HepG2 (cell line): ENCODE results near the gene LCAT. TPM values are rescaled to one million over a fixed set of nuclear protein-coding genes. Genes with fewer than 3 reads are reported as not detected.
A peak's percentile ranks its signal among the peaks of the same experiment; 100 is the strongest.

Source experiments
- ATM ChIP-seq: fragments of 450-650 bp; IDR thresholded peaks from 2 replicates; pipeline ENCODE4 v1.7.1; 2017; ENCODE audit warnings: mild to moderate bottlenecking, borderline replicate concordance
- EED ChIP-seq: sonication (generic); formaldehyde crosslinking; IDR thresholded peaks from 2 replicates; pipeline ENCODE4 v1.5.0; 2020; ENCODE audit warnings: mild to moderate bottlenecking, missing genetic modification reagents
- IRF1 ChIP-seq: sonication (generic); formaldehyde crosslinking; IDR thresholded peaks from 2 replicates; pipeline ENCODE4 v1.4.0; 2020; ENCODE audit warnings: low read depth, mild to moderate bottlenecking, missing genetic modification reagents
- KAT7 ChIP-seq: IDR thresholded peaks from 2 replicates; pipeline ENCODE4 v1.6.1; 2018; ENCODE audit warnings: borderline replicate concordance, missing compliant biosample characterization
- KLF12 ChIP-seq: sonication (generic); formaldehyde crosslinking; IDR thresholded peaks from 2 replicates; pipeline ENCODE4 v1.4.0; 2020; ENCODE audit warnings: missing genetic modification reagents, borderline replicate concordance
- NCOA5 ChIP-seq: sonication (generic); formaldehyde crosslinking; IDR thresholded peaks from 2 replicates; pipeline ENCODE4 v1.4.0; 2020; ENCODE audit warnings: missing genetic modification reagents
- PBX2 ChIP-seq: IDR thresholded peaks from 2 replicates; pipeline ENCODE4 v1.6.1; 2016; ENCODE audit warnings: control low read depth
- PRDM4 ChIP-seq: sonication (generic); formaldehyde crosslinking; IDR thresholded peaks from 2 replicates; pipeline ENCODE4 v1.9.0; 2021; ENCODE audit warnings: missing genetic modification reagents, borderline replicate concordance
- TARDBP ChIP-seq: sonication (generic); formaldehyde crosslinking; IDR thresholded peaks from 2 replicates; pipeline ENCODE4 v1.8.0; 2022; ENCODE audit warnings: mild to moderate bottlenecking, missing genetic modification reagents
- ZNF280D ChIP-seq: sonication (generic); formaldehyde crosslinking; IDR thresholded peaks from 2 replicates; pipeline ENCODE4 v1.5.1; 2020; ENCODE audit warnings: mild to moderate bottlenecking, missing genetic modification reagents
- ZNF30 ChIP-seq: sonication (generic); formaldehyde crosslinking; IDR thresholded peaks from 2 replicates; pipeline ENCODE4 v1.5.0; 2020; ENCODE audit warnings: mild to moderate bottlenecking, missing genetic modification reagents
- ZNF513 ChIP-seq: sonication (generic); formaldehyde crosslinking; conservative IDR thresholded peaks from 2 replicates; pipeline ENCODE4 v1.5.0; 2020; ENCODE audit warnings: missing genetic modification reagents
- ZNF552 ChIP-seq: sonication (generic); formaldehyde crosslinking; IDR thresholded peaks from 2 replicates; pipeline ENCODE4 v1.9.0; 2022; ENCODE audit warnings: missing genetic modification reagents, mild to moderate bottlenecking, borderline replicate concordance
- ZNF576 ChIP-seq: sonication (generic); formaldehyde crosslinking; IDR thresholded peaks from 2 replicates; pipeline ENCODE4 v1.4.0; 2020; ENCODE audit warnings: mild to moderate bottlenecking, missing genetic modification reagents
- ZNF598 ChIP-seq: sonication (generic); formaldehyde crosslinking; IDR thresholded peaks from 2 replicates; pipeline ENCODE4 v1.5.1; 2020; ENCODE audit warnings: mild to moderate bottlenecking, missing genetic modification reagents, borderline replicate concordance
- ZNF775 ChIP-seq: sonication (generic); formaldehyde crosslinking; IDR thresholded peaks from 2 replicates; pipeline ENCODE4 v1.4.0; 2020; ENCODE audit warnings: missing genetic modification reagents, mild to moderate bottlenecking, moderate library complexity, borderline replicate concordance
- ZSCAN31 ChIP-seq: sonication (generic); formaldehyde crosslinking; IDR thresholded peaks from 2 replicates; pipeline ENCODE4 v1.5.0; 2020; ENCODE audit warnings: low read depth, mild to moderate bottlenecking, missing genetic modification reagents
- polyA plus RNA-seq, 8 experiments: library from polyadenylated mRNA; depleted of rRNA in 3 of 8; stranded (reverse) in 7 of 8; unstranded in 1 of 8; fragments of >200 nt; fragmentation: Illumina TruSeq in 4 of 8; extraction: Trizol in 4 of 8; gene quantifications; 2 replicates each; pipeline versions ENCODE4 v1.2.1 to v1.2.3, GENCODE V29; 2011 to 2016; ENCODE audit warnings: low read depth in 4 of 8, missing spikeins in 1 of 8, mixed read lengths in 1 of 8; ENCODE audit not compliant: insufficient read depth in 1 of 8
- total RNA-seq, 5 experiments: library from RNA; depleted of rRNA; stranded (reverse); fragments of >200 nt; fragmentation: Illumina TruSeq; extraction: Trizol; gene quantifications; 2 replicates each; pipeline ENCODE4 v1.2.3, GENCODE V29; 2016; ENCODE audit warnings: low read depth in 1 of 5

LCAT gene
- total and polyA plus RNA-seq, 2 of the 13 experiments (the other 11 are each of a cell fraction or from before 2014, with no cell fraction given) = 36.1 to 38.9 TPM

GRCh38 chr16:67939507-67940445, 4.1 kb downstream of the LCAT start (continued):
- TF ChIP-seq ZNF576 (CRISPR knock-in tag) = 0 out of 2 replicates have a peak, but pooled peaks have one; percentile 41
- TF ChIP-seq ZNF280D (CRISPR knock-in tag) = no peak
- no peak for TF ChIP-seq KAT7
- 0 out of 2 replicates have a peak, but pooled peaks have one; percentile 44 for TF ChIP-seq ZNF598
- no peak for TF ChIP-seq TARDBP (CRISPR knock-in tag)
- no peak for TF ChIP-seq PBX2 (CRISPR knock-in tag)
- TF ChIP-seq PRDM4 (CRISPR knock-in tag) = no peak
- TF ChIP-seq ZNF552 (CRISPR knock-in tag) = no peak
- no peak for TF ChIP-seq ZNF30 (CRISPR knock-in tag)
- TF ChIP-seq KLF12 (CRISPR knock-in tag) = no peak
- no peak for TF ChIP-seq ZNF775 (CRISPR knock-in tag)
- TF ChIP-seq ZSCAN31 (CRISPR knock-in tag) = peak; percentile 47; the same call in 1 of the 2 replicates
- 0 out of 2 replicates have a peak, but pooled peaks have one; percentile 15 for TF ChIP-seq EED (CRISPR knock-in tag)
- no peak for TF ChIP-seq ZNF513 (CRISPR knock-in tag)
- TF ChIP-seq IRF1 = no peak
- no peak for TF ChIP-seq ATM
- TF ChIP-seq NCOA5 (CRISPR knock-in tag) = no peak
